HG03103 (cell line): ENCODE results near the gene KMT2C.
"Not testable (repeated sequence)": the region's sequence is repeated elsewhere in the genome, so short reads cannot be mapped to it uniquely, and the experiment has no call there.

Source experiments
- ATAC-seq: cut with Tn5 transposase; IDR thresholded peaks from one replicate; pipeline ENCODE4 v1.9.1; 2021; ENCODE audit warnings: low read depth; ENCODE audit not compliant: unreplicated experiment

Gene KMT2C

DNA sequence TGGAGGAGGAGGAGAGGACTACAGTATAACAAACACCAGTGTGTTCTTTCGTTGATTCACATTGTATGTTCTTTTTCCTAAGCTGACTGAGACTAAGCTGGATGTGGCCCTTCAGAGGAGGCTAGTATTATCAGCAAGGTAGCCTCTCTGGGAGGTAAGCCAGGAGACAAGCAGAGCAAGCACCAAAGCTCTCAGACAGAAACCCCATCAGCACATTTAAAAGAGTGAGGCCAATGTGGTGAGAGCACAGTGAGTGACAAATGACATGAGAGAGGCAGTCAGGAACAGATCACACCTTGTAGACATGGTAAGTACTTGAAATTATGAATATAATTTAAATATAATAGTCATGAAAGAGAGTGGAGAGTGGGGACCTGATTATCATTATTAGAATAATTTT is 107.6 kb downstream of the KMT2C start:
- no peak for ATAC-seq

DNA sequence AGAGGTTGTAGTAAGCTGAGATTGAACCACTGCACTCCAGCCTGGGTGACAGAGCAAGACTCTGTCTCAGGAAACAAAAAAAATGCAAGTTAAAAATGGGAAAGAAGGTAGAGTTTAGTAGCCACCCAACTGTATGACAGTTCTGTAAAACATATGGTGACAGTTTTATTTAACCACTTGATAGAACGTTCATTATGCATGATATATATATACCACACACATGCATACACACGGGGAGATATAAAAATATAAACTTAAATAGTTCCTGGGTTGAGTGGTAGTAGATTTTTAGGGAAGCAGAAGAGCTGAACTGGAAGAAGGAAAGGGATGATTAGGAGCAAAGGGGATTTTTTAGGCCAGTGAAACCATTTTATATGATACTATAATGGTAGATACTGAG is 120.0 kb downstream of the KMT2C start:
- ATAC-seq: no peak

DNA sequence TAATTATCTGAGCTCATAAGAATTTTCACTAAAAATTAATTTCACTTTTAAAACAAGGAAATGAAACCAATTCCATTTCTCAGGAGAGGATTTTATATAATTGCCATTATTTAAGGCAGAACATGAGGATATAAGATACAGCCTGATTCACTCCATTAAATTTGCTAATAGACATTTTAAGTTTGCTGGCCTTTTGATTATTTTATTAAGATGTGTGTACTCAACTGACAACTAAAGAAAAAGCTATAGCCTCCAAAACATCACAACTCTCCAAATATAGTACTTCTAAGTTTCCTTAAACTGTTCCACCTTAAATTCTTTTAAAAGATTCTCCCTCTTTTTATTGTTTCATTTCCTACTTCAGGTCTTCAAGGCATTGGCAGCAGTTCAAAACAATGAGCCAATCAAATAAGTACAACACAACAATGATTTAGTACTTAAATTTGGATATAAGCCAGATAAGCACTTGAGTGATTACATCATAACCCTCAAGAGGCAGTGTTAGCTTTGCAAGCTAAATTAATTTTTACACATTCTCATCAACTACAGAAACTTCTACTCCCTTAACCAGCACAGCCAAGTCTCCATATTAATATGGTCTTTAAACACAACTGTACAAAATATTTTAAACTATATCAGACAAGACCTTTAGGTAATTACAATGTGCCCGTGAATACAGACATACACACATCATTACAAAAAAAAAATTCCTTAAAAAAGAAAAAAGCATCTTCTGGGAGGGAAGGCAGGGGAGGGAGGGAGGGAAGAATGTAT is 121.8 kb downstream of the KMT2C start:
- ATAC-seq: no peak

DNA sequence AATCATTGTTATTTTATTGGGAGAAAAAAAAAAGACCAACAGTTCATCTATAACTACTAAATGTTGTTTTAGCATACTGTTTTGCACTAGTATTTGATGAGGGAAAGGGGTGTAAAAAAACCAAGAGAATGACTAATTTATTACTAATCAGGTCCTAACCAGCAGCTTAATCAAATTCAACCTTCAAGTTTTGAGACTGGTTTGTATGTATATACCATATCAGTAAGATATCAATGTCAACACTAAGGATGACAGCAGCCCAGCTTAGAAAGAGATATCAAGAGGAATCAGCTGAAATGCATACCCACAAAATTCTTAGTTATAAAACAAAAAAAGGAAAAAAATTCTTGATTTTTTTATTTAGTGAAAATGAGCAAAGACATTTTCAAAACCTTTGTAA is 122.6 kb downstream of the KMT2C start:
- no peak for ATAC-seq

DNA sequence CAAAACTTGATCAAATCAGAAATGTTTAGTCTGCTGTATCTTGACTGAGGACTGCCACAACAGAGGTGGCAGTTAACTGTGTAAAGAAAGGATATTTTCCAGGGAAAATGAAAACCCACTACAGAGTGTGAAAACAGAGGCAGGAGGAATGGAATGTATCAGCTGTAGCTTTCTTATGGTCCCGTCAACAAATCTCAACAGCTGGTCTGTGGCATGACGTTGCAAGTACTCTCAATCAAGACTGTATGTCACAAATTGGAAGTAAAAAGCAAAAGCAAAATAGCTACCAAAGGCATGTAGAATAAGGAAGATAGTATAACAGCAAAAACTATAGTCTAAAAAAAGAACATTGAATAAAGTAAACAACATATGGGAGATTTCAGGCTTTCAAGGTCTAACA is 123.5 kb downstream of the KMT2C start:
- no peak for ATAC-seq

DNA sequence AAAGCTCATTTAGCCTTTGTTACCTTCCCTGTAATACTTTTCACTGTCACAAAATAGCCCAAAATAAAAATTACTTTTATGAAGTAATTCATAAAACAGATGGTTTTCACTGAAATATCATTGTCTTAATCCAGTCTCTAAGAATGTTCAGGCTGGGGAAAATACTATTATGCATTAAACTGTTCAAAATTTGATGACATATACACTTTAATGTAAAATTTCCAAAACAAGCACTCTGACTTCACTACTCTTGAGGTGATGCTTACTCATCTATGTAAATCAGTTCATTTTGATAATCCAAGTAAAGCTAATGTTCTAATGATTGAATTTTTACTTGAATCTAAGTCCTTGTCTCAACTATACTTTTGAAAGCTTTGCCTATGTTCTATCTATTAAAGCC is 127.9 kb downstream of the KMT2C start:
- ATAC-seq: no peak

DNA sequence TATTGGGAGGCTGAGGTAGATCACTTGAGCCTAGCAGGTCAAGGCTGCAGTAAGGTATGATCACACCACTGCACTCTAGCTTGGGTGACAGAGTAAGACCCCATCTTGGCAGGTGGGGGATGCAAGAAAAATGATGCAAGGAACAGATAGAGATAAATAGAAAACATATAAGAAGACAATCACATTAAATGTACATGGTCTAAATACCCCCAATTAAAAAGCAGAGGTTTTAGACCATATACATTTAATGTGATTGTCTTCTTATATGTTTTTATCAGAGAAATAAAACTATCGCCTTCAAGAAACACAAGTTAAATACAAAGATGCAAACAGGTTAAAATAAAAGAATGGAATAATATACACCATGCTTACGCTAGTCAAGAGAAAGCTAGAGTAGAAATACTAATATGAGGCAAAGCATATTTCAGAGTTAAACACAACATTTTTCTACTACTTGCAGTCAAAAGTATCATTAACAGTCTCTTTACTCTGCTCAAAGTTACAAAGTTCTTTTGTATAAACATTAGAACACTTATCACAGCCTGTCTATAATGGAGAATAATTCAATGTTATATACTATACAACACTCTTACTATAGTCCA is 136.2 kb downstream of the KMT2C start:
- ATAC-seq: not testable (repeated sequence)

DNA sequence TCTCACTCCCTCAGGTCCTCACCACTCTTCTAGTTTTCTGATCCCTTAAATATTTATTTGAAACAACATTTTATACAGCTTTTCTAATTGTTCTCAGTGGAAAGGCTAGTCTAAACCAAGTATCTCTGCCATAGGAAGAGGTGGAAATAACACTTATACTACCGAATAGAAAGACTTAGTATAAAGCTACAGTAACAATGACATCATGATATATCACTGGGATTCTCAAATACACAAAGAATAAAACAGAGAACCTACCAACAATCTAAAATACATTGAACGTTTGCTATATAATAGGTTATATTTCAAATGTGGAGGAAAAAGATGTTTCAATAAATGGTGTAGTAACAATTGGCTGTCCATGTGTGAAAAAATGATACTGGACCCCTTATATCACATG is 142.9 kb downstream of the KMT2C start:
- no peak for ATAC-seq

DNA sequence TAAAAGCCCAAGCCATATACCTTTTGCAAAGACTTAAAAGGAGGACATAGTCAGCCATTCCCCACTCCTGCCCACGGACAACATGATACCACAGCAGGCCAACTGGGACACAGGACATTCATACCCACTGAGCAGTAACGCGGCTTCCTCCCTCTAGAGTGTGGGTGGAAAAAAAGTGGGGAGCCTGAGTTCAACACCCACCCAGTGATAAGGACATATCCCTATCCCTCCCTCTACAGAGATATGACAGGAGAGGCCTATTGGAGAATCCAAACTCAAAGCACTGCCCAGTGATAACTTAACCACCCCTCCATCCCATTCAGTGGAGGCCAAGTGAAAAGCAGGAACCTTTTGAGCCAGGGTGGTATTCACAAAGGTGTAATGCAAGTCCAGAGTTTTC is 148.8 kb downstream of the KMT2C start:
- not testable (repeated sequence) for ATAC-seq

DNA sequence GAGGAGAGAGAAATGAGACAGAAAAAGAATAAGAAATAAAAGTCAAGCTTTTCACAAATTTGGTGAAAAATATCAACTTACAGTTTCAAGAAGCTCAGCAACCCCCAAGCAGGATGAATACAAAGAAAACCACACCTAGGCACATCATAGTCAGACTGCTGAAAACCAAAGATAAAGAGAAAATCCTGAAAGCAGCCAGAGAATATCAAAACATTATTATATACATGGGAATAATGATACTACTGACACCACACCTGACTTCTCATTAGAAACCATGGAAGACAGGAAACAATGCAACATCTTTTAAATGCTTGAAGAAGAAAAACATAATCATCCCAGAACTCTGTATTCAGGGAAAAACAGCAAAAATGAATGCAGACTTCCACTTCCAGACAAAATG is 149.6 kb downstream of the KMT2C start:
- not testable (repeated sequence) for ATAC-seq

DNA sequence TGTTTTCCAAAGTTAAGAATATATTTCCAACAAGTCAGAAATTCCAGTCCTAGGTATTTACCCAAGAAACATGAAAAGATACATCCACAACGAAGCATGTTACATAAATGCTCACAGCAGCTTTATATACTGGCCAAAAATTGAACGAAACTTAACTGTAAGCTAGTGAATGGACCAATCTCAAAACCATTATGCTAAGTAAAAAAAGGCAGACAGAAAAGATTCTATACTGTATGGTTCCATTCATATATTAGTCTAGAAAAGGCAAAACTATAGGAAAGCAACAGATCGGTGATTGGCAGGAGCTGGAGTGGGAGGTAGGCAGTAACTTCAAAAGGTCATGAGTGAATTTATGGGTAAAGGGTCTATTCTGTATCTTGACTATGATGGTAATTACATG is 150.8 kb downstream of the KMT2C start:
- ATAC-seq: not testable (repeated sequence)

DNA sequence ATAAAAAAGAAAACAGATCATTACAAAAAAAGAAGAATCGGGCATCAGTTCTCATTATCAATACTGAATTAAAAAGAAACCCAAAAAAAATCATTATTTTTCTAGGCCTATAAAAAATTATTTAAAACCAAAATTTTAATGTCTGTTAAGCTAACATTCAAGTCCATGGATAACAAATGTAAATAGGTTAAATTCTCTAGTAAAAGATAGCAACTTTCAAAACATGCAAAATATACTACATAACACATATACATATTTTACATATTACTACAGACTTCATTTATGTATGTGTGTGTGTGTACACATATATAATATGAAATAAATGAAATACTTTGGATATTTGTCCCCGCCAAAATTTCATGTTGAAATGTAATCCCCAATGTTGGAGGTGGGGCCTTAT is 158.1 kb downstream of the KMT2C start:
- ATAC-seq: not testable (repeated sequence)

DNA sequence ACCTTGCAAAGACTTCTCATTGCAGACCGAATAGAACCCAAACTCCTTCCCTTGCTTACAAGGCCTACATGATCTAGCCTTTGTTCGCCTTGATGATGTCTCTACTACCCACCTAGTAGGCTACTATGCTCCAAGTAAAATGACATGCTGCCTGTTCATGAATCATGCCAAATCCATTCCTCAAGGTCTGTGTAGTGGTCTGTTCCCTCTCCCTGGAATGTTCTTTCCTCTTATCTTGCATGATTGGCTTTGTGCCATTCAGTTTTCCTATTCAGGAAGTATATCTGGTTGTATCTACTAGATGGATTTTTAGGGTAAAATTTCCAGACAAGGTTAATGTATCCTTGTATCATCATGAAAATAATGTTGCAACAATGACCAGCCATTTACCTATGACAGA is 165.4 kb downstream of the KMT2C start:
- not testable (repeated sequence) for ATAC-seq

DNA sequence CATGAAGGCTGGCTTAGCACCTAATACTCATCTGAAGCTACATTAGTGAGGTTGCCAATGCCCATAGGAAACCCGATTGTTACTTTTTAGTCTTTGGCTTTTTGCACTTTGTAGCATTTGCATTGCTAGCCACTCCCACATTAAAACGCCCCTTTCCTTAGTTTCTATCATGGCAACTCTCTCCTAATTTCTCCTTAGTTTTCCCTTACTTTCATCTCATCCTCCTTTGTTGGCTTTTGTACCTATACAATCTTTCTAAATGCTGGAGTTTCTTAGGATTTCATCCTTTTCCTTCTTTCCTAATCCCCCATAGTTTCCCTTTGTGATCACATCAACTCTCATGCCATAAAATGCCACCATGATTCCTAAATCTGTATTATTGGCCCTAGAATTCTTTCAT is 168.9 kb downstream of the KMT2C start:
- not testable (repeated sequence) for ATAC-seq

DNA sequence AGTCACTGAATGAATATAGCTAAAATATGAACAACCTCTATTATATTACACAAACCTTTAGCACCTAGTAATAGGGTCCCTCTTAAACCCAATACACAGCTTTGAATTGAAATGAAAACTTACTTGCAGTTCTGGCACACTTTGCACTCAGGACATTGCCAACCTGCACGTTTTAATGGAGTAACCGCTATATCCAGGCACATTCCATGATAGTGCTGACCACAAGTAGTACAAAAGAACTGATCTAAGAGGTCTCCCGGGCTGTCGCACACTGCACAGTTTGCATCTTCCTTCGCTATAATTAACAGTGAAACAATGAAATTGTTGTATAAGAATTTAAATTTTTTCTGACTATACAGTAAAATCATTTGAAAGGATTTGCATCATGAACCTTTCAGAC is 170.9 kb downstream of the KMT2C start:
- ATAC-seq: not testable (repeated sequence)

DNA sequence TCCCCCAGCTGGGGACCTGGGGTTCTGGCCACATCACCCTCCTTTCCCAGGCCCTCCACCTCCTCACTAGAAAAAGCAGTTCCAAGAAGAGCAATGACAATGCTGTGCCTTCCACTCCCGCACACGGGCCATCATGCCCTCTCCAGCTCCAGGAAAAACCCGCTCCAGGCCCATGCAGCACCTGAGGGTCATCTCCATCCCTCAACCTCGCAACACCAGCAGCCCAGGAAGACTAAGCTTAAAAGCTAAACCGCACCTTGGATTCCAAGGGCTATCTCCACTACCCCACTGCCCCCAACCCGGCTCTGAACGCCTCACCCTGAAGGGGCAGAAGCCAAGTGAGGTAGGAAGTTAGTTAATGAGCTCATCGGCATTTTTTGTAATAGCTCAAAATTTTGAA is 173.7 kb downstream of the KMT2C start:
- not testable (repeated sequence) for ATAC-seq

DNA sequence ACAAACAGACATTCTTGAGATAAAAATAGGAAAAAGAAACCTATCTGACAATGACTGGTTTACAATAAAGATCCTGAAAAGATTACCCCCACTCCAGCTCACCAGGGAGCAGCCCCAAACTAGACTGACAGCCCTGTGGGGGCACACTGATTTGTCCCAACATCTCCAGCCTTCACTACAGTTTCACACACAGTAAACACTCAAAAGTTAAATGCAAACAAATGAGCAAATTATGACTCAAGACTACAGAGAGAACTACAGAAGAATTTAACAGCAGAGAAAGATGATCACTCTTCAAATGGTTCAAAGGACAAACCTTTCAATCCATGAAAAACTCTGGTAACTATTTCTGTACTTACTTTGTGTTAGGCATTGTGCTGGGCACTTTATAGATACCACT is 176.2 kb downstream of the KMT2C start:
- not testable (repeated sequence) for ATAC-seq

DNA sequence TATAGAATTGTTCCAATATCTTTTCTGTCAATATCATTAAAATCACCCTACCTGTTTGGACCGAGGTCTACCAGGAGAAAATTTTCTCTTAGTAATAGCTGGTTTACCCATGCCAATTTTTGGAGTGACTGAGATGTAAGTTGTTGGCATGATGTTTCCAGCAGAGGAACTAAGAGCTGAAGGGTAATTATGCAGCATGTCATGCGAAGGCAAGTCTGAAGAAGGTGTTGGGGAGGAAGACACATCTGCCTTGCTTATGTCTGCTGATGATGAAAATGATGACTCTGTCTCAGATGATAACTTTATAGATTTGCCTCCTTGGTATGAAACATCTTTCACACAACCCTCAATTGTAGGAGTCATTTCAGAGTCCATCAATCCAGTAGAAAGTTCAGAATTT is 188.0 kb downstream of the KMT2C start:
- not testable (repeated sequence) for ATAC-seq

DNA sequence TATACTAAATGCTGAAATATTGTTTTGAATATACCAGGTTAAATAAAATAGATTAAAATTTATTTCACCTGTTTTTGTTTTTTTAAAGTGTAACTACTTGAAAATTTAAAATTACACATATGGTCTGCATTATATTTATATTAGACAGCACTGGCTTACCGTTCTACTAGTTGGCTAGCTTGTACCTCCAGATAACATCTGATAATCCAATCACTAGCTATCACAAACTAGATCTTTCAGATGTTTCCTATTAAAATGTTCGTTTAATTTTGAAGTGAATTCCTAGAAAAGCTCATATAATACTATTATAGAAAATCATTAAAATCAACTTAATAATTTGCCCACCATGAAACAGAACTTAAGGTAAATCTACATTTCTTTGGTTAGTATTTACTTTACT is 190.4 kb downstream of the KMT2C start:
- not testable (repeated sequence) for ATAC-seq

DNA sequence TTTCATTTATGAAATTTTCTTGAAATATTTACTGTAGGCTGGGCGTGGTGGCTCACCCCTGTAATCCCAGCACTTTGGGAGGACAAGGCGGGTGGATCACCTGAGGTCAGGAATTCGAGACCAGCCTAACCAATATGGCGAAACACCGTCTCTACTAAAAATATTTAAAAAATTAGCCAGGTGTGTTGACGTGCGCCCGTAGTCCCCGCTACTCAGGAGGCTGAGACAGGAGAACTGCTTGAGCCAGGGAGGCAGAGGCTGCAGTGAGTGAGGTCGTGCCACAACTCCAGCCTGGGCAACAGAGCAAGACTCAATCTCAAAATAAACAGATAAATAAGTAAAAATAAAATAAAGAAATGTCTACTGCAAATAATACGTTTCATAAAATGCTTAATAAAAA is 192.3 kb downstream of the KMT2C start:
- not testable (repeated sequence) for ATAC-seq

DNA sequence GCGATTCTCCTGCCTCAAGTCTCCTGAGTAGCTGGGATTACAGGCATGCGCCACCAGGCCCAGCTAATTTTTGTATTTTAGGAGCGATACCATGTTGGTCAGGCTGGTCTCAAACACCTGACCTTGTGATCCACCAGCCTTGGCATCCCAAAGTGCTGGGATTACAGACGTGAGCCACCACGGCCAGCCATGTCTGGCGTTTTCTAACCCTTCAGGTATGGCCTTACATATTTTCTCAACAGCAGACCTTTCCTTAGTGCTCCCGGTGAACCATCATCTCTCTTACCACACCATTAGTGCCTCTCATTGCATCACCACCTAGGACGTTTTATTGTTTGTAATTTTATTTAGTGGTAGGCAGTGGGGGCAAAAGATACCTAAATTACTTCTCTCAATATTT is 194.5 kb downstream of the KMT2C start:
- not testable (repeated sequence) for ATAC-seq

DNA sequence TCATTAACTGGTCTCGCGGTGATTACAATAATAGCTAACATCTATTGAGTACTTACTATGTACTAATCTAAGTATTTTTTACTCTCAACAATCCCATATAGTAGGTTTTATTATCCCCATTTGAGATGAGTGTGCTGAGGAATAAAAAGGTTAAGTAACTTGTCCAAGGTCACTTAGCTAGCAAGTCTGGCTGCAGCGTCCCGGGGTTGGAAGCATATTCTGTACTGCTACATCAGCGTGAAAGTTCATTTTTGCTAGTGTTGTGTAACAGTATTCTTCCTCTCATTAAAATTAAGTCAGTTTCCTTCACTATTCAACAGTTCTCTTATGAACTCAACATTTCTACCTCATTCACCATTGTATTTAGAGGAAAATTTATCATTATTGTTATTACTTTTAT is 199.5 kb downstream of the KMT2C start:
- not testable (repeated sequence) for ATAC-seq
